Subcutaneous abdominal adipose tissue (tissue), 5 donors: Measurements from ENCODE around the gene PLBD2.

ENCODE experiments used
- H3K27ac ChIP-seq: one replicate; pipeline ENCODE4 v1.7.0; 2013; ENCODE audit warnings: low read depth, mild to moderate bottlenecking, inconsistent platforms, low read length, moderate library complexity
- H3K27me3 ChIP-seq, 5 donors: one replicate each; pipeline ENCODE4 v1.7.0; 2013; ENCODE audit warnings: low read length in 5 of 5, inconsistent platforms in 1 of 5; ENCODE audit not compliant: control insufficient read depth in 5 of 5, insufficient read depth in 4 of 5
- H3K36me3 ChIP-seq, 5 donors: one replicate each; pipeline ENCODE4 v1.7.0; 2013; ENCODE audit warnings: low read length in 5 of 5; ENCODE audit not compliant: control insufficient read depth in 5 of 5, insufficient read depth in 5 of 5
- H3K4me1 ChIP-seq, 5 donors: one replicate each; pipeline ENCODE4 v1.7.0; 2013; ENCODE audit warnings: low read length in 5 of 5, mild to moderate bottlenecking in 3 of 5, moderate library complexity in 1 of 5; ENCODE audit not compliant: control insufficient read depth in 5 of 5, insufficient read depth in 5 of 5
- H3K4me3 ChIP-seq, 5 donors: one replicate each; pipeline ENCODE4 v1.7.0; 2013; ENCODE audit warnings: low read length in 5 of 5, low read depth in 1 of 5
- H3K9ac ChIP-seq, 5 donors: one replicate each; pipeline ENCODE4 v1.7.0; 2013; ENCODE audit warnings: low read length in 5 of 5, mild to moderate bottlenecking in 4 of 5, moderate library complexity in 3 of 5
- H3K9me3 ChIP-seq, 5 donors: one replicate each; pipeline ENCODE4 v1.7.0; 2013; ENCODE audit warnings: low read length in 5 of 5; ENCODE audit not compliant: control insufficient read depth in 5 of 5
- donor health status: healthy.
- donor health status: healthy.
- donor health status: healthy.
- donor health status: healthy.
- donor health status: healthy.

PLBD2 gene

GRCh38 chr12:113392520-113392919 is 34.1 kb downstream of the PLBD2 start:
- Histone ChIP-seq H3K9me3 (peaks cover 0 to 5% (median 2%) of the 10 kb centered on the region in 5 donors), H3K27ac (no peak overlapping the region), H3K4me3 (no peak overlapping the region), H3K4me1 (no peaks in the 10 kb centered on the region), H3K36me3 (peaks cover 4 to 43% (median 35%) of the 10 kb centered on the region in 5 donors), H3K27me3 (no peaks in the 10 kb centered on the region), H3K9ac (no peak overlapping the region)

DNA sequence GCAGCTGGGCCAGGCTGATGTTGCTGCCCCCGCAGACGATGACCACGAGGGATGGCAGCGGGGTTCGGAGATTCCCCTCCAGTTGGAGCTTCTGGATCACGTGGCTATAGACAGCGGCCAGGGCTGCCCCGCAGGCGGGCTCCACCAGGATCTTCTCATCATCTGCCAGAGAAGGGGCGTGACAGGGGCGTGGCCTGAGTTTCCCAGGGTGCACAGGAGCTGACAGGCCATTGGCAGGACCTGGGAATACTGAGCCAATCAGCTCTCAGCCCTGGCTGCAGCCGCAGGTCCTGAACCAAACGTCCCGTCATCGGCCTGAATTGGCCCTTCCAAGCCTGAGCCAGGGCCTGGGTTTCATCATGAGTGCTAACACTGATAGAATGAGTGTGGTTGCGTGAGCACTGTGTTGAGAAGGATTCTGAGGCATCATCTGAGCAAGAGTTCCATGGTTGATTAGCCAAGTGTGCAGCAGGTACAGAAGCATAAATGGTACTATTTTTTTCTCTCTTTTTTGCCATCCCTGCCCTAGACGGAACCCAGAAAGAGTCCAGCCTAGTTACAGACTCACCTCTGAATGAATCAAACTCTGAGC is 34.7 kb downstream of the PLBD2 start:
- no peak overlapping the region for H3K27ac ChIP-seq

GRCh38 chr12:113393749-113394148 is 35.4 kb downstream of the PLBD2 start:
- Histone ChIP-seq H3K4me1 (no peaks in the 10 kb centered on the region), H3K9ac (no peak overlapping the region), H3K27me3 (peaks cover 0 to 2% (median 0%) of the 10 kb centered on the region in 5 donors), H3K4me3 (no peak overlapping the region), H3K27ac (no peak overlapping the region), H3K9me3 (peaks cover 0 to 5% (median 2%) of the 10 kb centered on the region in 5 donors), H3K36me3 (peaks cover 4 to 30% (median 25%) of the 10 kb centered on the region in 5 donors)

More for the DNA sequence above, 34.7 kb downstream of the PLBD2 start:
- Histone ChIP-seq H3K4me1 (no peaks in the 10 kb centered on the region), H3K9ac (no peak overlapping the region), H3K9me3 (peaks cover 0 to 5% (median 2%) of the 10 kb centered on the region in 5 donors), H3K36me3 (peaks cover 4 to 37% (median 31%) of the 10 kb centered on the region in 5 donors), H3K4me3 (no peak overlapping the region), H3K27me3 (no peaks in the 10 kb centered on the region)

- H3K9me3 ChIP-seq = peaks cover 0 to 5% (median 2%) of the 10 kb centered on the region in 5 donors
- H3K27me3 ChIP-seq = peaks cover 0 to 12% (median 6%) of the 10 kb centered on the region in 5 donors
- no peaks in the 10 kb centered on the region for H3K4me1 ChIP-seq
- no peak overlapping the region for H3K27ac ChIP-seq
- peaks cover 4 to 18% (median 12%) of the 10 kb centered on the region in 5 donors for H3K36me3 ChIP-seq
- no peak overlapping the region for H3K9ac ChIP-seq
- H3K4me3 ChIP-seq = no peak overlapping the region
Measured at GRCh38 chr12:113395119-113395518, 36.7 kb downstream of the PLBD2 start.

DNA sequence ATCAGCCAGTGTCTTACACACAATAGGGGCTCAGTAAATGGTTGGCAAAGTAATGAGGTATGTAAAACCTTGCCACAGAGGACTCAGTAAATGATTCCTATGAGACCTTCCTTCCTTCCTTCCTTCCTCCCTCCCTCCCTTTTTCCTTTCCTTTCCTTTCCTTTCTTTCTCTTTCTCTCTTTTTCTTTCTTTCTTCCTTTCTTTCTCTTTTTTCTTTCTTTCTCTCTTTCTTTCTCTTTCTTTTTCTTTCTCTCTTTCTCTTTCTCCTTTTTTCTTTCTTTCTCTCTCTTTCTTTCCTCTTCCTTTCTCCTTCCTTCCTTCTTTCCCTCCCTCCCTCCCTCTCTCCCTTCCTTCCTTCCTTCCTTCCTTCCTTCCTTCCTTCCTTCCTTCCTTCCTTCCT is 37.8 kb downstream of the PLBD2 start:
- Histone ChIP-seq H3K9ac (no peak overlapping the region), H3K4me3 (no peak overlapping the region), H3K9me3 (peaks cover 0 to 5% (median 2%) of the 10 kb centered on the region in 5 donors), H3K36me3 (peaks cover 0 to 7% (median 1%) of the 10 kb centered on the region in 5 donors), H3K4me1 (no peaks in the 10 kb centered on the region), H3K27me3 (peaks cover 0 to 12% (median 6%) of the 10 kb centered on the region in 5 donors), H3K27ac (no peak overlapping the region)

DNA sequence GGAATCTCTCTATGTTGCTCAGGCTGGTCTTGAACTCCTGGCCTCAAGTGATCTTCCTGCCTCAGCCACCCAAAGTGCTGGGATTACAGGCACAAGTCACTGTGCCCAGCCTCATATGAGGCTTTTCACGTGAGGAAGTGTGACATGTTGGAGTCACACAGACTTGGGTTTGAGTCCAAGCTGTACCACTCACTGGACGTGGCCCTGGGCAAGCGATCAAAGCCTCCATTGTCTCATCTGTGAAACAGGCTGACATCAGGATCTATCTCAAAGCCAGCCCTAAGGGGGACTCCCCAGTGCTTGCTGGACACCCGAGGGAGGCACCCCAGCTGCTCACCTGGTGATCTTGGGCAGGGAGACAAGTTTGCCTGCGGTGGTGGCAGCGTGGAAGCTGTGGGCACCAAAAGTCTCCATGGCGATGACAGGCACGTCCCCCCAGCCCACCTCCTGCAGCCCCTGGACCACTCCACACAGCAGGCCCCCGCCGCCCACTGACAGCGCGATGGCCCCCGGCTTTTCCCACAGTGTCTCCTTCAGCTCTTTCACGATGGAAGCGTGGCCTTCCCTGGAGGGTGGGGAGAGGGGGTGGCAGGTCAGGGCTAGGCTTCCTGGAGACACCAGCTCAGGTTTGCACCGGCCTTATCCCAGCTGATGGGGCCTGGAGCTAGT is 38.6 kb downstream of the PLBD2 start:
- Histone ChIP-seq H3K27ac (no peak overlapping the region), H3K27me3 (peaks cover 0 to 12% (median 6%) of the 10 kb centered on the region in 5 donors), H3K4me1 (no peaks in the 10 kb centered on the region), H3K9me3 (peaks cover 0 to 5% (median 2%) of the 10 kb centered on the region in 5 donors), H3K36me3 (peaks cover 0 to under 1% (median 0%) of the 10 kb centered on the region in 5 donors), H3K9ac (no peak overlapping the region), H3K4me3 (no peak overlapping the region)

DNA sequence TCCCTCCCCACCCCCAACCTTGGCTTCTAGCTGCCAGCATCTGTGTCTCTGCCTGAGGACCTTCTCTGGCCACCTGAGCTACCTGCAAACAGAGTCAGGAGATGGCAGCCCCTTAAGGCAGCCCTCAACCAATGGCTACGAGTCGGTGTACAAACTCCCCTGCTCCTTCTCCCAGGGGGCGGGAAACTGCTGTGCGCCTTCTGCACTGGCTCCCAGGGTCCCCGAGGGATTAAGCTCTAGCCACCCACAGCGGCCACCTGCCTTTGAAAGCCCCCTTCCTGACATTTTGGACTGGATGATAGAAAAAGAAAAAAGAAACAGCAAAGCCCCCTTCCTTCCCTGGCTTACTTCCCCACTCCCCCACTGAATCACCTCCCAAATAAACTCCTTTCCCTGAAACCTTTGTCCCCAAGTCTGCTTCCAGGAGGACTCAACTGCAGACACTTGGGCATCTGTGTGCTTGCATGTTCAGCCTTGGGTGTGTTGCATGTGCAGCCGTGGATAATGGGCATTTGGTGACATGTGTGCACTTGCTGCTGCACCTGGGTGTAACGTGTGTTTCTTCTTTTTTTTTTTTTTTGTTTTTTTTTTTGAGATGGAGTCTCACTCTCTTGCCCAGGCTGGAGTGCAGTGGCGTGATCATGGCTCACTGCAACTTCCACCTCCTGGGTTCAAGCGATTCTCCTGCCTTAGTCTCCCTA is 39.3 kb downstream of the PLBD2 start:
- Histone ChIP-seq H3K27ac (no peak overlapping the region), H3K9ac (no peak overlapping the region), H3K27me3 (peaks cover 0 to 12% (median 6%) of the 10 kb centered on the region in 5 donors), H3K9me3 (peaks cover 0 to 5% (median 2%) of the 10 kb centered on the region in 5 donors), H3K4me1 (no peaks in the 10 kb centered on the region), H3K4me3 (no peak overlapping the region), H3K36me3 (no peaks in the 10 kb centered on the region)

DNA sequence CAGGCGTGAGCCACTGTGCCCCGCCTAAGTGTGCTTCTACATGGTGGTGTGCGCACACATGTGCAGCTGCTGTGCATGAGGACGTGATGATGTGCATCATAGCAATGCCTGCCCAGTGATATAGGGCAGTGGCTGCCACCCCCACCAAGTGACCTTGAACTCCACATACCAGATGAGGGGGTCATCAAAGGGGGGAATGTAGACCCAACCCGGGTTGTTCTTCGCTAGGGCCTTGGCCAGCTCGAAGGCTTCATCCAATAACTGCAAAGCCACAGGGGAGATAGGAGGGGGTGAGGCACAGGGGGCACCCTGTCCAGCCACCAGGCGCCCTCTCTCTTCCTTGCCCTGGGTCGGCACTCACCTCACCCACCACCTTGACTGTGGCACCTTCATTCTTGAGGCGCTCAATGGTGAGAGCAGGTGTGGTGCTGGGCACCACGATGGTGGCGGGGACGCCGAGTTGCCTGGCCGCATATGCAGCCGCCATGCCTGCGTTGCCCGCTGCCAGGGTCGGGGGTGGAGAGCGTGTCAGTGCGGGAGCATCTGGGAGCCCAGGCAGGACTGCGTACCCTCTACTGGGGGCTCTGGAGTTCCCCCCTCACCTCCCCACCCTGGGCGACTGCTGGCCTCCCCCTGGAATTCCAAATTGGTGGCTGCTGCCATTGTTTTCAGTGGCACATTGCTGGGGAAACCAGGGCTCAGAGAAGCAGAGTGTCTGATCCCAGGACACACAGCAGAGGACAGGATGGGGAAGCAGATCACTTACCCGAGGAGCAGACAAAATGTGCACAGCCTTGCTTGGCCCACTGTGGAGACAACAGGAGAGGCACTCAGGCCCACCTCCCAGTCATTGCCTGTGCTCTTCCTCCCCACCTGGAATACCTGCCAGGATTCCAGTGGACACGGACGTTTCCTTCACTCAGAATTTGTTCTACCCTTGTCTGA is 40.2 kb downstream of the PLBD2 start:
- H3K9ac ChIP-seq = no peak overlapping the region
- peaks cover 0 to 4% (median 0%) of the 10 kb centered on the region in 5 donors for H3K9me3 ChIP-seq
- peaks cover 0 to 3% (median 2%) of the 10 kb centered on the region in 5 donors for H3K4me1 ChIP-seq
- H3K27ac ChIP-seq = no peak overlapping the region
- no peaks in the 10 kb centered on the region for H3K36me3 ChIP-seq
- peaks cover 0 to 12% (median 6%) of the 10 kb centered on the region in 5 donors for H3K27me3 ChIP-seq
- H3K4me3 ChIP-seq = no peak overlapping the region

DNA sequence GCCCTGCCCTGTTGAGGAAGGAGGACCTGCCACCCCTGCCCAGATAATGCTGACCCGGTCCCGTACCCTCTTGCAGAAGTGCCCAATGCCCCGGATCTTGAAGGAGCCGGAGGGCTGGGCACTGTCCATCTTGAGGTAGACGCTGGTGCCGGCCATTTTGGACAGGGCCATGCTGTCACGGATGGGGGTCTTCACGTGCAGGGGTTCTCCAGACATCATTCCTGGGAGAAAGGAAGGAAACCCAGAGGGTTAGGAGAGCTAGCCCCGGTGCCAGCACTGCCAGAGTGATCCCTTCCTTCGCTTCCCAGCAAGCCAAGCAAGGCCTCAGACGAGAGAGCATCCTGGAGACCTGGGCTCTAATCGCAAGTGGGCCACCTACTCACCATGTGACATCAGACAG is 41.1 kb downstream of the PLBD2 start:
- H3K27me3 ChIP-seq = peaks cover 0 to 12% (median 6%) of the 10 kb centered on the region in 5 donors
- no peak overlapping the region for H3K4me3 ChIP-seq
- no peak overlapping the region for H3K27ac ChIP-seq
- peaks cover 0 to 11% (median 5%) of the 10 kb centered on the region in 5 donors for H3K4me1 ChIP-seq
- no peaks in the 10 kb centered on the region for H3K36me3 ChIP-seq
- peaks cover 0 to 4% (median 0%) of the 10 kb centered on the region in 5 donors for H3K9me3 ChIP-seq
- H3K9ac ChIP-seq = no peak overlapping the region
